LNCaP clone FGC (cell line): ENCODE results near the gene AGBL4.
A peak's percentile ranks its signal among the peaks of the same experiment; 100 is the strongest.

Experiments used
- DNase-seq: peaks from one replicate; pipeline ENCODE4 v3.0.0-alpha.2; 2011; ENCODE audit warnings: low read depth
- H3K4me3 ChIP-seq: 2 replicates; pipeline ENCODE4 v1.5.1; 2011; ENCODE audit warnings: mild to moderate bottlenecking, low read depth, low read length, control low read depth
- TF ChIP-seq, protein P1 (sequence below): IDR thresholded peaks from 2 replicates; pipeline ENCODE4 v1.5.1; 2012; ENCODE audit warnings: mild to moderate bottlenecking; ENCODE audit not compliant: control insufficient read depth, insufficient read depth; ENCODE audit errors: extremely low read depth

Gene AGBL4

DNA sequence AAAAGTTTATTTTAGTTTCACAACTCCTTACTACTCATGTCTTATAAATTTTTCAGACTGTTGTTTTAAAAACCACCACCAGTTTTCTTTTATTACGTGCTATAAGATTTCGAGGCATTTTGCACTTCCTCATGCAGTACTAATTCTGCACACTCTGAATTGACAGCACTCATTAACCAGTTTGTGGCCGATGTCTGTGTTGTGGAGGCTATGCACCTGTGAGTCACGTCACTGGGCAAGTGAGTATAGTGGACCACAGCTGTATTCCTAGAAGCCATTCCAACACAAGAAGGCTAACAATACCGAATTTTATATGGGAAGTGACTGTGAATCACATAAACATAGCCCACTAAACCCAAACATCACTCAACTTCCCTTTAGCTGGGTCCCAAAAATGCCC lies 1530.7 kb downstream of the AGBL4 start:
- no peak overlapping the region for H3K4me3 ChIP-seq
- no peak for DNase-seq
- TF ChIP-seq, protein P1, sequence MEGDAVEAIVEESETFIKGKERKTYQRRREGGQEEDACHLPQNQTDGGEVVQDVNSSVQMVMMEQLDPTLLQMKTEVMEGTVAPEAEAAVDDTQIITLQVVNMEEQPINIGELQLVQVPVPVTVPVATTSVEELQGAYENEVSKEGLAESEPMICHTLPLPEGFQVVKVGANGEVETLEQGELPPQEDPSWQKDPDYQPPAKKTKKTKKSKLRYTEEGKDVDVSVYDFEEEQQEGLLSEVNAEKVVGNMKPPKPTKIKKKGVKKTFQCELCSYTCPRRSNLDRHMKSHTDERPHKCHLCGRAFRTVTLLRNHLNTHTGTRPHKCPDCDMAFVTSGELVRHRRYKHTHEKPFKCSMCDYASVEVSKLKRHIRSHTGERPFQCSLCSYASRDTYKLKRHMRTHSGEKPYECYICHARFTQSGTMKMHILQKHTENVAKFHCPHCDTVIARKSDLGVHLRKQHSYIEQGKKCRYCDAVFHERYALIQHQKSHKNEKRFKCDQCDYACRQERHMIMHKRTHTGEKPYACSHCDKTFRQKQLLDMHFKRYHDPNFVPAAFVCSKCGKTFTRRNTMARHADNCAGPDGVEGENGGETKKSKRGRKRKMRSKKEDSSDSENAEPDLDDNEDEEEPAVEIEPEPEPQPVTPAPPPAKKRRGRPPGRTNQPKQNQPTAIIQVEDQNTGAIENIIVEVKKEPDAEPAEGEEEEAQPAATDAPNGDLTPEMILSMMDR, result no peak

GRCh38 chr1:48492392-48492791 lies 1531.4 kb downstream of the AGBL4 start:
- DNase-seq, result peak; percentile 61
- TF ChIP-seq, protein P1, result no peak
- H3K4me3 ChIP-seq, result no peak overlapping the region

DNA sequence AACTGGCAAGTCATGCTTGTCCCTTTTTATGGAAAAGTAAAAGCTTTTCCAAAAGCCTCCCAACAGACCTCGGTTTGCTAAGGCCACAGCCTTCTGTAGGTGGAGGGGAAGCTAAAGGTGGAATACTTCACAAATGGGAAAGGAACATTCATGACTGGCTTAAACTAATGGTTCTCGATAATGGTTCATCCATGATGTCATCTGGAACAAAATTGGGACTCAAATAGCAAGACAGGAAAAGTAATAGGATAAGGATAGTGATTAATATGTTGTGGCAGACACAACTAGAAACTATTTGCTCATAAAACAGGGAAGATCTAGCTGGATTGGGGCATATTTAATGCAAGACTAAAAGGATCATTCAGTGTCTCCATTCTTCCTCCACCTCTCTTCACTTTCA lies 1535.0 kb downstream of the AGBL4 start:
- TF ChIP-seq, protein P1, result no peak
- H3K4me3 ChIP-seq, result no peak overlapping the region
- no peak for DNase-seq
